22Rv1 (cell line): ENCODE data around the gene DEGS1.

ENCODE experiments used
- CTCF ChIP-seq: fragments of 450-650 bp; IDR thresholded peaks from 2 replicates; pipeline ENCODE4 v1.5.1; 2017; ENCODE audit warnings: mild to moderate bottlenecking
- ZFX ChIP-seq: fragments of 450-650 bp; IDR thresholded peaks from 2 replicates; pipeline ENCODE4 v1.6.1; 2017; ENCODE audit warnings: antibody characterized with exemption, borderline replicate concordance

DNA sequence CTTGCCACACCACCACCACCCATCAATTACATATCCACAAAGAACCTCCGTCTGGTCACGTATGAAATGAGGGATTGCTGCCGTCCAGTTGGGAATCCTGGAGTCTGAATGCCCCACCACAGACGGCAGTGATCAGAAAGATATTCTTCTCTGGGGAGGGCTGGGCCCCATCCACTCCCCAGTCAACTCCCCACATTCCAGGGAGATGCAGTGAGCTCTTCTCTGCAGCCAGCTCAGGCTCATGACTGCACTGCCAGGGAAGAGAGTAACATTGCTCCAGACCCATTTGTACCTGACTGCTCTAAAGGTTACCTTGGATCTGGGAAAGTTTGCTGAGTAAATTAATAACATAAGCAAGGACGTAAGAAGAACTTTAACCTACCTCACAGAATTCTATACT, 18.3 kb downstream of the DEGS1 start:
- TF ChIP-seq CTCF (no peak), ZFX (no peak)
